Naive B cell (primary cell): Measurements from ENCODE around the gene ANAPC16. TPM values are rescaled to one million over a fixed set of nuclear protein-coding genes. Genes with fewer than 3 reads are reported as not detected.

ENCODE experiments used
- ATAC-seq, 2 donors: fragments of 150-1000 bp; cut with Tn5 transposase; 2 replicates each; pipeline ENCODE4 v1.10.0; 2021; ENCODE audit warnings: low read depth in 2 of 2, mild to moderate bottlenecking in 2 of 2, moderate library complexity in 2 of 2
- DNase-seq: peaks from one replicate; pipeline ENCODE4 v3.0.0; 2022
- H3K27ac Mint-ChIP-seq, 6 donors: one replicate each; pipeline ENCODE4 v1.8.0; 2020 to 2022; ENCODE audit warnings: mild to moderate bottlenecking in 6 of 6, mixed read lengths in 6 of 6, moderate library complexity in 5 of 6, inconsistent platforms in 2 of 6
- H3K27me3 Mint-ChIP-seq, 3 donors: one replicate each; pipeline ENCODE4 v1.8.0; 2021 to 2022; ENCODE audit warnings: mixed read lengths in 3 of 3, mild to moderate bottlenecking in 1 of 3
- H3K36me3 Mint-ChIP-seq, 2 donors: one replicate each; pipeline ENCODE4 v1.8.0; 2020 to 2022; ENCODE audit warnings: mixed read lengths in 2 of 2, inconsistent platforms in 1 of 2, mild to moderate bottlenecking in 1 of 2
- H3K4me1 Mint-ChIP-seq, 3 donors: one replicate each; pipeline ENCODE4 v1.8.0; 2020 to 2022; ENCODE audit warnings: mixed read lengths in 3 of 3, inconsistent platforms in 1 of 3, mild to moderate bottlenecking in 1 of 3, moderate library complexity in 1 of 3
- H3K4me3 Mint-ChIP-seq, 8 donors: one replicate each; pipeline ENCODE4 v1.8.0; 2020 to 2022; ENCODE audit warnings: mild to moderate bottlenecking in 8 of 8, mixed read lengths in 8 of 8, moderate library complexity in 8 of 8, inconsistent platforms in 2 of 8
- H3K9me3 Mint-ChIP-seq, 7 donors: one replicate each; pipeline ENCODE4 v1.8.0; 2020 to 2022; ENCODE audit warnings: mixed read lengths in 7 of 7, mild to moderate bottlenecking in 5 of 7, inconsistent platforms in 2 of 7, moderate library complexity in 1 of 7
- polyA plus RNA-seq, 6 donors: library from polyadenylated mRNA; unstranded; fragments of 300-500 nt; fragmentation: Illumina TruSeq; gene quantifications; one replicate each; pipeline ENCODE4 v1.2.3, GENCODE V29; 2021; ENCODE audit warnings: low read depth in 6 of 6

The ANAPC16 gene
- polyA plus RNA-seq, result 100 to 1,000 TPM; 485 to 708 (median 561) TPM

- Mint-ChIP-seq H3K9me3 (no peaks in the 10 kb centered on the region), H3K36me3 (no peaks in the 10 kb centered on the region), H3K27me3 (no peaks in the 10 kb centered on the region), H3K4me1 (peaks cover 20 to 60% (median 52%) of the 10 kb centered on the region in 3 donors), H3K27ac (peak within 1 kb of the TSS; percentile 92 to 100 (median 99)), H3K4me3 (peak within 1 kb of the TSS; percentile 84 to 100 (median 98))
- DNase-seq (peak; percentile 97), ATAC-seq (peak; percentile 84 to 85)
These were observed at the start of gene ANAPC16, which contains the start of gene ASCC1 for GRCh38 chr10:72215611-72216549. Gene ANAPC16 (plus strand): TSS chr10:72216012. CDS start chr10:72223915, 7,903 bp downstream. Gene ASCC1 (minus strand): TSS chr10:72216276. CDS start chr10:72213298, 2,978 bp downstream.

- Mint-ChIP-seq H3K27me3 (no peaks in the 10 kb centered on the region), H3K4me1 (peaks cover 2 to 10% (median 4%) of the 10 kb centered on the region in 3 donors), H3K27ac (peak overlapping the region in 1 of 6 donors; percentile 60), H3K4me3 (no peak overlapping the region), H3K36me3 (peaks cover 0 to 6% of the 10 kb centered on the region in 2 donors), H3K9me3 (no peaks in the 10 kb centered on the region)
- DNase-seq (no peak), ATAC-seq (no peak)
These were observed 48.7 kb upstream of the ANAPC16 start for GRCh38 chr10:72167118-72167517.

GRCh38 chr10:72170263-72170662, 45.5 kb upstream of the ANAPC16 start:
- no peaks in the 10 kb centered on the region for H3K9me3 Mint-ChIP-seq
- H3K4me3 Mint-ChIP-seq, result no peak overlapping the region
- no peak overlapping the region for H3K27ac Mint-ChIP-seq
- H3K36me3 Mint-ChIP-seq, result peaks cover 0 to 6% of the 10 kb centered on the region in 2 donors
- no peaks in the 10 kb centered on the region for H3K27me3 Mint-ChIP-seq
- no peak for DNase-seq
- no peak for ATAC-seq
- H3K4me1 Mint-ChIP-seq, result peaks cover 8 to 25% (median 15%) of the 10 kb centered on the region in 3 donors

GRCh38 chr10:72170733-72171132, 45.1 kb upstream of the ANAPC16 start:
- DNase-seq (no peak), ATAC-seq (no peak)
- Mint-ChIP-seq H3K27me3 (no peaks in the 10 kb centered on the region), H3K27ac (no peak overlapping the region), H3K4me3 (no peak overlapping the region), H3K4me1 (peaks cover 8 to 25% (median 15%) of the 10 kb centered on the region in 3 donors), H3K36me3 (peaks cover 0 to 6% of the 10 kb centered on the region in 2 donors), H3K9me3 (no peaks in the 10 kb centered on the region)

- Mint-ChIP-seq H3K4me1 (peaks cover 8 to 25% (median 15%) of the 10 kb centered on the region in 3 donors), H3K27ac (peak overlapping the region in 3 of 6 donors; percentile 46 to 85 (median 61)), H3K9me3 (no peaks in the 10 kb centered on the region), H3K27me3 (no peaks in the 10 kb centered on the region), H3K4me3 (no peak overlapping the region), H3K36me3 (peaks cover 0 to 6% of the 10 kb centered on the region in 2 donors)
- DNase-seq (no peak), ATAC-seq (no peak)
These were observed 44.6 kb upstream of the ANAPC16 start for GRCh38 chr10:72171175-72171630.

GRCh38 chr10:72173262-72173618, 42.6 kb upstream of the ANAPC16 start:
- no peak overlapping the region for H3K4me3 Mint-ChIP-seq
- DNase-seq (no peak), ATAC-seq (no peak)
- H3K27me3 Mint-ChIP-seq, result no peaks in the 10 kb centered on the region
- H3K4me1 Mint-ChIP-seq, result peaks cover 12 to 25% (median 15%) of the 10 kb centered on the region in 3 donors
- peak overlapping the region in 3 of 6 donors; percentile 8 to 71 (median 20) for H3K27ac Mint-ChIP-seq
- H3K9me3 Mint-ChIP-seq, result no peaks in the 10 kb centered on the region
- peaks cover 8 to 14% of the 10 kb centered on the region in 2 donors for H3K36me3 Mint-ChIP-seq

GRCh38 chr10:72173619-72174296, 42.1 kb upstream of the ANAPC16 start:
- Mint-ChIP-seq H3K36me3 (peaks cover 9 to 16% of the 10 kb centered on the region in 2 donors), H3K27ac (peak overlapping the region in 2 of 6 donors; percentile 52 to 60), H3K4me1 (peaks cover 12 to 25% (median 15%) of the 10 kb centered on the region in 3 donors), H3K9me3 (no peaks in the 10 kb centered on the region), H3K4me3 (no peak overlapping the region), H3K27me3 (no peaks in the 10 kb centered on the region)
- DNase-seq, result no peak
- no peak for ATAC-seq

GRCh38 chr10:72174297-72174662, 41.5 kb upstream of the ANAPC16 start:
- no peak for DNase-seq

GRCh38 chr10:72175149-72175548, 40.7 kb upstream of the ANAPC16 start:
- Mint-ChIP-seq H3K9me3 (no peaks in the 10 kb centered on the region), H3K27me3 (no peaks in the 10 kb centered on the region), H3K4me3 (no peak overlapping the region), H3K27ac (no peak overlapping the region), H3K36me3 (peaks cover 9 to 16% of the 10 kb centered on the region in 2 donors), H3K4me1 (peaks cover 12 to 24% (median 13%) of the 10 kb centered on the region in 3 donors)
- DNase-seq (no peak), ATAC-seq (no peak)

More at GRCh38 chr10:72174297-72174662, 41.5 kb upstream of the ANAPC16 start:
- Mint-ChIP-seq H3K9me3 (no peaks in the 10 kb centered on the region), H3K27me3 (no peaks in the 10 kb centered on the region), H3K36me3 (peaks cover 9 to 16% of the 10 kb centered on the region in 2 donors), H3K4me1 (peaks cover 12 to 25% (median 15%) of the 10 kb centered on the region in 3 donors), H3K4me3 (no peak overlapping the region), H3K27ac (peak overlapping the region in 1 of 6 donors; percentile 52)
- no peak for ATAC-seq

- Mint-ChIP-seq H3K36me3 (peaks cover 9 to 12% of the 10 kb centered on the region in 2 donors), H3K27me3 (no peaks in the 10 kb centered on the region), H3K4me1 (peaks cover 8 to 15% (median 15%) of the 10 kb centered on the region in 3 donors), H3K4me3 (no peak overlapping the region), H3K27ac (no peak overlapping the region), H3K9me3 (no peaks in the 10 kb centered on the region)
- no peak for ATAC-seq
- no peak for DNase-seq
These were observed 39.1 kb upstream of the ANAPC16 start for GRCh38 chr10:72176701-72177100.

- no peaks in the 10 kb centered on the region for H3K27me3 Mint-ChIP-seq
- ATAC-seq (no peak), DNase-seq (no peak)
- H3K36me3 Mint-ChIP-seq, result peaks cover 9 to 17% of the 10 kb centered on the region in 2 donors
- peaks cover 8 to 17% (median 15%) of the 10 kb centered on the region in 3 donors for H3K4me1 Mint-ChIP-seq
- H3K9me3 Mint-ChIP-seq, result no peaks in the 10 kb centered on the region
- no peak overlapping the region for H3K4me3 Mint-ChIP-seq
- no peak overlapping the region for H3K27ac Mint-ChIP-seq
These were observed 38.4 kb upstream of the ANAPC16 start for GRCh38 chr10:72177454-72177853.

- H3K27me3 Mint-ChIP-seq, result no peaks in the 10 kb centered on the region
- peak overlapping the region in 1 of 6 donors; percentile 47 for H3K27ac Mint-ChIP-seq
- DNase-seq, result no peak
- no peak for ATAC-seq
- H3K4me3 Mint-ChIP-seq, result no peak overlapping the region
- peaks cover 7 to 22% (median 17%) of the 10 kb centered on the region in 3 donors for H3K4me1 Mint-ChIP-seq
- H3K36me3 Mint-ChIP-seq, result peaks cover 12 to 25% of the 10 kb centered on the region in 2 donors
- peaks cover 2 to 10% (median 5%) of the 10 kb centered on the region in 7 donors for H3K9me3 Mint-ChIP-seq
These were observed 31.7 kb upstream of the ANAPC16 start for GRCh38 chr10:72184156-72184555.
